ENCODE results near the gene SLC5A10.

The SLC5A10 gene

GRCh38 chr17:18917506-18918032, 34.4 kb upstream of the SLC5A10 start:
- no peak for DNase-seq
- Histone ChIP-seq H4K20me1 (ENCODE audit: insufficient read depth, low read length) (peaks cover 3% of the 10 kb centered on the region; the same call in 1 of the 2 replicates), H3K4me3 (ENCODE audit: low read depth in 1 of 2, low read length in 2 of 2) (no peak overlapping the region), H3K4me2 (ENCODE audit: insufficient read depth, low read length) (no peak overlapping the region), H3K9me3 (ENCODE audit: insufficient read depth, low read length, severe bottlenecking) (no peaks in the 10 kb centered on the region), H3K9ac (ENCODE audit: low read depth, low read length) (no peak overlapping the region), H3K4me1 (ENCODE audit: insufficient read depth, low read length) (no peaks in the 10 kb centered on the region), H3K27me3 (ENCODE audit: insufficient read depth, low read length, poor library complexity) (no peaks in the 10 kb centered on the region), H2AFZ (ENCODE audit: low read depth, low read length) (no peak overlapping the region), H3K79me2 (ENCODE audit: insufficient read depth, low read length) (0 out of 2 replicates have a peak, but pooled peaks cover 5% of the 10 kb centered on the region), H3K27ac (ENCODE audit: low read length) (no peak overlapping the region), H3K36me3 (ENCODE audit: insufficient read depth, low read length) (peaks cover 37% of the 10 kb centered on the region)
- TF ChIP-seq CTCF (IDR thresholded peaks at IDR 0.05; ENCODE audit: borderline replicate concordance, extremely low read depth, low read length, poor library complexity, severe bottlenecking) (no peak), EZH2 (IDR thresholded peaks at IDR 0.05; ENCODE audit: borderline replicate concordance, low read depth, low read length, severe bottlenecking) (no peak)
- no peak for ATAC-seq (ENCODE audit: insufficient read depth, low read depth)

GRCh38 chr17:18919963-18920362, 32.0 kb upstream of the SLC5A10 start:
- no peak overlapping the region for H3K4me3 ChIP-seq (ENCODE audit: low read depth in 1 of 2, low read length in 2 of 2)
- ATAC-seq (ENCODE audit: insufficient read depth, low read depth) (no peak), DNase-seq (no peak)
- TF ChIP-seq CTCF (IDR thresholded peaks at IDR 0.05; ENCODE audit: borderline replicate concordance, extremely low read depth, low read length, poor library complexity, severe bottlenecking) (no peak), EZH2 (IDR thresholded peaks at IDR 0.05; ENCODE audit: borderline replicate concordance, low read depth, low read length, severe bottlenecking) (no peak)
- no peak overlapping the region for H2AFZ ChIP-seq (ENCODE audit: low read depth, low read length)
- H3K27me3 ChIP-seq (ENCODE audit: insufficient read depth, low read length, poor library complexity) = no peaks in the 10 kb centered on the region
- no peak overlapping the region for H3K9ac ChIP-seq (ENCODE audit: low read depth, low read length)
- H3K9me3 ChIP-seq (ENCODE audit: insufficient read depth, low read length, severe bottlenecking) = no peaks in the 10 kb centered on the region
- H3K4me2 ChIP-seq (ENCODE audit: insufficient read depth, low read length) = no peak overlapping the region
- H3K36me3 ChIP-seq (ENCODE audit: insufficient read depth, low read length) = peaks cover 36% of the 10 kb centered on the region
- no peaks in the 10 kb centered on the region for H3K4me1 ChIP-seq (ENCODE audit: insufficient read depth, low read length)
- H3K27ac ChIP-seq (ENCODE audit: low read length) = no peak overlapping the region
- H3K79me2 ChIP-seq (ENCODE audit: insufficient read depth, low read length) = peaks cover 5% of the 10 kb centered on the region; the same call in 1 of the 2 replicates
- peaks cover 3% of the 10 kb centered on the region; the same call in 1 of the 2 replicates for H4K20me1 ChIP-seq (ENCODE audit: insufficient read depth, low read length)

GRCh38 chr17:18920911-18921441, 31.0 kb upstream of the SLC5A10 start:
- Histone ChIP-seq H3K4me2 (ENCODE audit: insufficient read depth, low read length) (no peak overlapping the region), H3K4me1 (ENCODE audit: insufficient read depth, low read length) (no peaks in the 10 kb centered on the region)

More at GRCh38 chr17:18920911-18921441, 31.0 kb upstream of the SLC5A10 start:
- no peak overlapping the region for H3K27ac ChIP-seq (ENCODE audit: low read length)
- H3K27me3 ChIP-seq (ENCODE audit: insufficient read depth, low read length, poor library complexity) = no peaks in the 10 kb centered on the region
- H3K9ac ChIP-seq (ENCODE audit: low read depth, low read length) = no peak overlapping the region
- ATAC-seq (ENCODE audit: insufficient read depth, low read depth) (no peak), DNase-seq (no peak)
- H4K20me1 ChIP-seq (ENCODE audit: insufficient read depth, low read length) = peaks cover 3% of the 10 kb centered on the region; the same call in 1 of the 2 replicates
- H3K4me3 ChIP-seq (ENCODE audit: low read depth in 1 of 2, low read length in 2 of 2) = no peak overlapping the region
- TF ChIP-seq EZH2 (IDR thresholded peaks at IDR 0.05; ENCODE audit: borderline replicate concordance, low read depth, low read length, severe bottlenecking) = no peak
- TF ChIP-seq CTCF (IDR thresholded peaks at IDR 0.05; ENCODE audit: borderline replicate concordance, extremely low read depth, low read length, poor library complexity, severe bottlenecking) = no peak
- H3K36me3 ChIP-seq (ENCODE audit: insufficient read depth, low read length) = peaks cover 36% of the 10 kb centered on the region
- H3K79me2 ChIP-seq (ENCODE audit: insufficient read depth, low read length) = peaks cover 5% of the 10 kb centered on the region; the same call in 1 of the 2 replicates
- H2AFZ ChIP-seq (ENCODE audit: low read depth, low read length) = no peak overlapping the region
- no peaks in the 10 kb centered on the region for H3K9me3 ChIP-seq (ENCODE audit: insufficient read depth, low read length, severe bottlenecking)

Measured in DND-41 (cell line).